H9 (cell line): ENCODE results near the gene GRIK3. TPM values are rescaled to one million over a fixed set of nuclear protein-coding genes. Genes with fewer than 3 reads are reported as not detected.

ENCODE experiments used
- DNase-seq: peaks from one replicate; pipeline ENCODE4 v3.0.0-alpha.2; 2017
- H2AFZ ChIP-seq: one replicate; pipeline ENCODE4 v1.6.1; 2013; ENCODE audit warnings: mild to moderate bottlenecking, low read length, control low read depth, moderate library complexity
- H2AK5ac ChIP-seq: 2 replicates; pipeline ENCODE4 v1.6.1; 2013; ENCODE audit warnings: low read length, control low read depth, mixed read lengths; ENCODE audit not compliant: insufficient read length
- H2BK120ac ChIP-seq: one replicate; pipeline ENCODE4 v1.6.1; 2013; ENCODE audit warnings: low read depth, mild to moderate bottlenecking, low read length, control low read depth, inconsistent platforms; ENCODE audit not compliant: poor library complexity, severe bottlenecking
- H2BK12ac ChIP-seq: 2 replicates; pipeline ENCODE4 v1.6.1; 2013; ENCODE audit warnings: low read length, control low read depth, mixed read lengths, low read depth; ENCODE audit not compliant: insufficient read length
- H2BK15ac ChIP-seq: 2 replicates; pipeline ENCODE4 v1.6.1; 2013; ENCODE audit warnings: low read depth, low read length, control low read depth
- H2BK20ac ChIP-seq: one replicate; pipeline ENCODE4 v1.6.1; 2013; ENCODE audit warnings: low read depth, mild to moderate bottlenecking, low read length, control low read depth, inconsistent platforms; ENCODE audit not compliant: poor library complexity, severe bottlenecking
- H2BK5ac ChIP-seq: 2 replicates; pipeline ENCODE4 v1.6.1; 2013; ENCODE audit warnings: low read length, control low read depth, mixed read lengths; ENCODE audit not compliant: insufficient read length
- H3K14ac ChIP-seq: 2 replicates; pipeline ENCODE4 v1.6.1; 2013; ENCODE audit warnings: low read length, control low read depth; ENCODE audit not compliant: insufficient read depth
- H3K18ac ChIP-seq: 2 replicates; pipeline ENCODE4 v1.6.1; 2013; ENCODE audit warnings: low read depth, mild to moderate bottlenecking, mixed read lengths, low read length, control low read depth; ENCODE audit not compliant: insufficient read length
- H3K23ac ChIP-seq: 2 replicates; pipeline ENCODE4 v1.6.1; 2013; ENCODE audit warnings: low read length, control low read depth, mixed read lengths, low read depth; ENCODE audit not compliant: insufficient read length
- H3K23me2 ChIP-seq: 2 replicates; pipeline ENCODE4 v1.6.1; 2013; ENCODE audit warnings: low read depth, mild to moderate bottlenecking, mixed read lengths, low read length, control low read depth; ENCODE audit not compliant: insufficient read length, poor library complexity, severe bottlenecking
- H3K27ac ChIP-seq: 2 replicates; pipeline ENCODE4 v1.5.1; 2013; ENCODE audit warnings: low read length, control low read depth, mixed read lengths, low read depth; ENCODE audit not compliant: insufficient read length
- H3K27me3 ChIP-seq: 2 replicates; pipeline ENCODE4 v1.6.1; 2013; ENCODE audit warnings: low read length, control low read depth, inconsistent platforms; ENCODE audit not compliant: insufficient read depth
- H3K4ac ChIP-seq: 2 replicates; pipeline ENCODE4 v1.6.1; 2013; ENCODE audit warnings: low read depth, mild to moderate bottlenecking, control low read depth, inconsistent platforms, low read length, moderate library complexity
- H3K4me1 ChIP-seq: 2 replicates; pipeline ENCODE4 v1.6.1; 2013; ENCODE audit warnings: low read length, control low read depth, inconsistent platforms; ENCODE audit not compliant: insufficient read depth
- H3K4me2 ChIP-seq: 2 replicates; pipeline ENCODE4 v1.6.1; 2013; ENCODE audit warnings: low read length, control low read depth, mixed read lengths; ENCODE audit not compliant: insufficient read length, insufficient read depth
- H3K56ac ChIP-seq: 2 replicates; pipeline ENCODE4 v1.6.1; 2013; ENCODE audit warnings: low read depth, mild to moderate bottlenecking, mixed read lengths, low read length, control low read depth; ENCODE audit not compliant: insufficient read length
- H3K79me1 ChIP-seq: 2 replicates; pipeline ENCODE4 v1.6.1; 2013; ENCODE audit warnings: low read depth, mild to moderate bottlenecking, moderate library complexity, low read length, control low read depth, inconsistent platforms; ENCODE audit not compliant: insufficient read depth, poor library complexity, severe bottlenecking
- H3K79me2 ChIP-seq: 2 replicates; pipeline ENCODE4 v1.6.1; 2013; ENCODE audit warnings: low read length, control low read depth, inconsistent platforms; ENCODE audit not compliant: insufficient read depth
- H3K9ac ChIP-seq: 2 replicates; pipeline ENCODE4 v1.6.1; 2013; ENCODE audit warnings: low read length, control low read depth, mixed read lengths; ENCODE audit not compliant: insufficient read length; ENCODE audit errors: extremely low read depth
- H3K9me3 ChIP-seq: one replicate; pipeline ENCODE4 v1.6.1; 2013; ENCODE audit warnings: low read depth, low read length, inconsistent platforms; ENCODE audit not compliant: control insufficient read depth
- H3T11ph ChIP-seq: one replicate; pipeline ENCODE4 v1.6.1; 2013; ENCODE audit warnings: mild to moderate bottlenecking, low read length, control low read depth, inconsistent platforms
- H4K20me1 ChIP-seq: one replicate; pipeline ENCODE4 v1.6.1; 2013; ENCODE audit not compliant: control insufficient read depth, insufficient read length, insufficient read depth
- H4K5ac ChIP-seq: 2 replicates; pipeline ENCODE4 v1.6.1; 2013; ENCODE audit warnings: low read depth, mild to moderate bottlenecking, mixed read lengths, low read length, control low read depth; ENCODE audit not compliant: insufficient read length
- H4K8ac ChIP-seq: replicated peaks from 2 replicates; pipeline ENCODE4 v1.6.1; 2013; ENCODE audit warnings: low read length, control low read depth, mixed read lengths, low read depth; ENCODE audit not compliant: insufficient read length
- H4K91ac ChIP-seq: 2 replicates; pipeline ENCODE4 v1.6.1; 2013; ENCODE audit warnings: low read depth, mild to moderate bottlenecking, moderate library complexity, mixed read lengths, low read length, control low read depth; ENCODE audit not compliant: insufficient read length
- H3K27ac Mint-ChIP-seq, 3 experiments: 2 replicates in 2 of 3; 3 replicates in 1 of 3; pipeline ENCODE4 v1.8.0; 2020 to 2021; ENCODE audit warnings: mixed read lengths in 3 of 3, mild to moderate bottlenecking in 1 of 3, moderate library complexity in 1 of 3
- H3K27me3 Mint-ChIP-seq: 2 replicates; pipeline ENCODE4 v1.8.0; 2021; ENCODE audit warnings: low read depth, mild to moderate bottlenecking, moderate library complexity, mixed read lengths
- H3K36me3 Mint-ChIP-seq, 3 experiments: 2 replicates in 2 of 3; 3 replicates in 1 of 3; pipeline ENCODE4 v1.8.0; 2020 to 2021; ENCODE audit warnings: low read depth in 3 of 3, mixed read lengths in 3 of 3; ENCODE audit not compliant: insufficient read depth in 1 of 3
- H3K4me1 Mint-ChIP-seq, 2 experiments: 2 replicates each; pipeline ENCODE4 v1.8.0; 2020; ENCODE audit warnings: mixed read lengths in 2 of 2
- H3K4me3 Mint-ChIP-seq, 2 experiments: 2 replicates in 1 of 2; 3 replicates in 1 of 2; pipeline ENCODE4 v1.8.0; 2020 to 2021; ENCODE audit warnings: mild to moderate bottlenecking in 2 of 2, mixed read lengths in 2 of 2, moderate library complexity in 1 of 2
- H3K9me3 Mint-ChIP-seq, 2 experiments: 2 replicates in 1 of 2; 3 replicates in 1 of 2; pipeline ENCODE4 v1.8.0; 2020; ENCODE audit warnings: mild to moderate bottlenecking in 2 of 2, mixed read lengths in 2 of 2, moderate library complexity in 1 of 2
- WGBS: extraction: QIAGEN DNeasy Blood & Tissue Kit; methylation state at CpG from one replicate; pipeline ENCODE4 v1.1.7; 2013; ENCODE audit warnings: missing lambda C conversion rate, low lambda C conversion rate, mixed read lengths; ENCODE audit not compliant: insufficient read length; ENCODE audit errors: extremely low coverage; 5-methylcytosine and 5-hydroxymethylcytosine counted together
- total RNA-seq: library from RNA; stranded (reverse); gene quantifications from 2 replicates; pipeline ENCODE4 v1.2.1, GENCODE V29; 2021
- TF ChIP-seq, protein P1 (sequence below): fragments of 200-600 bp; sonication (generic); conservative IDR thresholded peaks from 3 replicates; pipeline ENCODE4 v1.8.0; 2021; ENCODE audit warnings: antibody characterized with exemption, mild to moderate bottlenecking

The GRIK3 gene
- total RNA-seq, 1 experiment from 2014 or later: 1.7 TPM

- Histone ChIP-seq H4K20me1 (no peaks in the 10 kb centered on the region), H2AFZ (no peak overlapping the region), H3K56ac (no peak overlapping the region), H2BK20ac (no peak overlapping the region), H3K14ac (no peak overlapping the region), H2BK5ac (no peak overlapping the region), H3K23ac (no peak overlapping the region), H3K79me1 (no peaks in the 10 kb centered on the region), H3K4me2 (no peak overlapping the region), H3K4ac (no peak overlapping the region), H3K9ac (no peak overlapping the region), H3K79me2 (no peaks in the 10 kb centered on the region), H4K5ac (no peak overlapping the region), H3K9me3 (no peaks in the 10 kb centered on the region), H3T11ph (no peak overlapping the region), H4K8ac (no peak overlapping the region), H2BK120ac (no peak overlapping the region), H3K4me1 (peaks cover 8% of the 10 kb centered on the region; the same call in 1 of the 2 replicates), H2BK15ac (no peak overlapping the region), H3K27me3 (no peaks in the 10 kb centered on the region), H3K18ac (no peak overlapping the region), H2BK12ac (no peak overlapping the region), H2AK5ac (no peak overlapping the region), H3K27ac (no peak overlapping the region), H3K23me2 (no peaks in the 10 kb centered on the region), H4K91ac (no peak overlapping the region)
- Mint-ChIP-seq H3K4me3 (no peak overlapping the region), H3K27me3 (peaks cover 3% of the 10 kb centered on the region), H3K9me3 (no peaks in the 10 kb centered on the region), H3K27ac (no peak overlapping the region), H3K36me3 (no peaks in the 10 kb centered on the region), H3K4me1 (peaks cover 55 to 70% of the 10 kb centered on the region in 2 experiments)
- WGBS: no CpG with 5 or more reads among the region's 11 CpGs
- TF ChIP-seq, protein P1, sequence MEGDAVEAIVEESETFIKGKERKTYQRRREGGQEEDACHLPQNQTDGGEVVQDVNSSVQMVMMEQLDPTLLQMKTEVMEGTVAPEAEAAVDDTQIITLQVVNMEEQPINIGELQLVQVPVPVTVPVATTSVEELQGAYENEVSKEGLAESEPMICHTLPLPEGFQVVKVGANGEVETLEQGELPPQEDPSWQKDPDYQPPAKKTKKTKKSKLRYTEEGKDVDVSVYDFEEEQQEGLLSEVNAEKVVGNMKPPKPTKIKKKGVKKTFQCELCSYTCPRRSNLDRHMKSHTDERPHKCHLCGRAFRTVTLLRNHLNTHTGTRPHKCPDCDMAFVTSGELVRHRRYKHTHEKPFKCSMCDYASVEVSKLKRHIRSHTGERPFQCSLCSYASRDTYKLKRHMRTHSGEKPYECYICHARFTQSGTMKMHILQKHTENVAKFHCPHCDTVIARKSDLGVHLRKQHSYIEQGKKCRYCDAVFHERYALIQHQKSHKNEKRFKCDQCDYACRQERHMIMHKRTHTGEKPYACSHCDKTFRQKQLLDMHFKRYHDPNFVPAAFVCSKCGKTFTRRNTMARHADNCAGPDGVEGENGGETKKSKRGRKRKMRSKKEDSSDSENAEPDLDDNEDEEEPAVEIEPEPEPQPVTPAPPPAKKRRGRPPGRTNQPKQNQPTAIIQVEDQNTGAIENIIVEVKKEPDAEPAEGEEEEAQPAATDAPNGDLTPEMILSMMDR: no peak
- no peak for DNase-seq
These were observed 191.3 kb downstream of the GRIK3 start for GRCh38 chr1:36843027-36843426.
